NCI-H748 (cell line): ENCODE measurements around the gene SUCLG2.
"Not testable (repeated sequence)": the region's sequence is repeated elsewhere in the genome, so short reads cannot be mapped to it uniquely, and the experiment has no call there.

ENCODE experiments used
- DNase-seq: peaks from one replicate; lab custom pipeline; 2025; ENCODE audit not compliant: unreplicated experiment; lab: John Stamatoyannopoulos, UW

SUCLG2 gene

DNA sequence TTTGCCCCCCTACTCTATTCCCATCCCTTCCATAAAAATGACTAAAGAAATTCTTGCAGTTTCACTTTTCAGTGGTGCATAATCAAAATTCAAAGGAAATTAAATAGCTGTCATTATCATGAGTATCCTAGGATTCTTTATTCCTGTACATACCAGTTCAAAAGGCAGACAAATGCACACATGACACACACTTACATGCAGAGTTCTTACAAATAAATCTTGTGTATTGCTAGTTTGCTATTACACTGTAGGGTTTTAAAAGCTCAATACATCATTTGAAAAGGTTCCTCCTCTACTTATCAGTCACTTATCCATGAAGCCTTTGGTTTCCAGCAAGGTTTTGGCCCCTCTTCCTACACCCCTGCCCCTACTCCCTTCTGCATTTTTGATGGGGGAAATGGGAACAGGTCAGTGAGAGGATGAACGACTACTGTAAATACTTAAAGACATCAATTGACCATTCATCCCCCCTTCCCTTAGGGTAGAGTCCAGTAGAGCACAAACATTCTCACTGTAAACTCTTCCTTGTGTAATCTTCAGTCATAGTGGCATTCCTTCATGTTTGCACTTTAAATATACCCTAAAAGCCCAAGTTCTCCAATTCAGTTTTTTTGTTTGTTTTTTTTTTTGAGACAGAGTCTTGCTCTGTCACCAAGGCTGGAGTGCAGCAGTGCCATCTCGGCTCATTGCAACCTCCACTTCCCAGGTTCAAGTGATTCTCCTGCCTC is 92.6 kb downstream of the SUCLG2 start:
- DNase-seq, result no peak

DNA sequence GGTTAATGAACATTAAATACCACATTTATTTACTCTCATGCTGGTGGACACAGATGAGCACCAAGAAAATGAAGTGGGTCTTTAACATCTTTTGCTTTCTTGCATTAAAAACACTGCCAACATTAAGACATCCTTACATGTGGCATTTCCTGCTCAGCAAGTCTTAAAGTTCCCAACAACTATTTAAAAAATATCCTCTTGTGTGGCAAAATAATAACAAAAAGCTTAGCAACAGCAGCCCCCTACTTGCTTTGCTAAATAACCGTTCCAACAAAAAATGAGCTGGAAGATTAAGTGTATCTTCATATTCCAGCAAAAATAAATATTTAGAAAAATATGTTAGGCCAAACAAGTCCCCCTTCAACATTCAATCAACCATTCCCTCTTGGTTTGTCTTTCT is 93.1 kb downstream of the SUCLG2 start:
- DNase-seq, result no peak

DNA sequence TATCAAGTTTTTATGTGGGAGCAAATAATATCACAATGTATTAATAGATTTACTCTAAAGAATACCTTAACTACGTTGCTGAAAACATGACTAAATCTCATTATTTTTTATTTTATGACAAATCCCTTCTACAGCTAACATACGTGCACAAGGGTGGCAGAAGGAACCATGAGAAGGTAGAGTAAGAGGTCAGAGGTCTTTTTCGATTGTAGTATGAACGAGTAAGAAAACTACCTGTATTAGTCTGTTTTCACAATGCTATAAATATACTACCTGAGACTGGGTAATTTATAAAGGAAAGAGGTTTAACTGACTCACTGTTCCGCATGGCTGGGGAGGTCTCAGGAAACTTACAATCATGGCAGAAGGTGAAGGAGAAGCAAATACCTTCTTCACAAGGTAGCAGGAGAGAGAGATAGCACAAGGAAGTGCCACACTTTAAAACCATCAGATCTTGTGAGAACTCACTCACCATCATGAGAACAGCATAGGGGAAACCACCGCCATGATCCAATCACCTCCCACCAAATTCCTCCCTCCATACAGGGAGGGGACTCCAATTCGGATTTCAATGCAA is 95.3 kb downstream of the SUCLG2 start:
- DNase-seq, result no peak

DNA sequence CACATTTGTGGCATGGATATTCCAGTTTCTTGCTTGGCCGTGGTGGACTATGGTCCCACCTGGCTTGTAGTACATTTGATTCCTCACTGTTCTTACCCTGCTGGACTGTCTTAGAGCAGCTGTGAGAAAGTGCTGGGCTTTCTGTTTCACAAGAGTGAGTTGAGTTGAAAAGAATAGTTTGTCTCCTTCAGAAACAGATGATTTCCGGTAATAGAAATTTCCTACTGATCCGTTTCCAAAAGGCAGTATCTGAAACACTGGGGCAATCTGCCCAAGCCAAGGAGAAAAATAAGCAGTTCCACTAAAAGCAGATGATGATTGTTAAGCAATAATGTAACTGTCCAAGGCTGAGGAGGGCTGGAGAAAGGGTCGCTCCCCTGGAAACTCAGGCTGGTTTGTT is 96.0 kb downstream of the SUCLG2 start:
- DNase-seq, result no peak

DNA sequence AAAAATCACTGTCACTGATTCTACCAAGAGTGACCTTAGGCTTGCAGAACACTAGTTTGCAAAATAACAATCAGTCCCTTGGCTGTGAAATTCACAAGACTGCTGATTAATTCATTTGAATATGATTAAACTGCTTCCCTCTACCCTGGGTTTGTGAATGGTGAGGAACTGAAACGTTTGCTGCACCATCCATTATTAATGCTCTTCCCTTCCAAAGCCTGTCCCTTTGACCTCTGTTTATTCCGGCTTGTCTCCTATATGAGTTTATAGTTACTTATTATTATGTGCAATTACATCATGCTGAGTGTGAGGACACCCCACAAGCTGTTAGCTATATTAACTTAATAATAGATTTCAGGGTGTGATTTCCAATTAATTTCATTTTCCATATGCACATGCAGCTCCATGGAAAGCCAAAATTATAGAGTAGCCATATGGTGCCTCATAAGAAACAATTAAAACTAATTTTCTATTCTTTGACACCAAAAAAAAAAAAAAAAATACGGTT is 96.5 kb downstream of the SUCLG2 start:
- no peak for DNase-seq

DNA sequence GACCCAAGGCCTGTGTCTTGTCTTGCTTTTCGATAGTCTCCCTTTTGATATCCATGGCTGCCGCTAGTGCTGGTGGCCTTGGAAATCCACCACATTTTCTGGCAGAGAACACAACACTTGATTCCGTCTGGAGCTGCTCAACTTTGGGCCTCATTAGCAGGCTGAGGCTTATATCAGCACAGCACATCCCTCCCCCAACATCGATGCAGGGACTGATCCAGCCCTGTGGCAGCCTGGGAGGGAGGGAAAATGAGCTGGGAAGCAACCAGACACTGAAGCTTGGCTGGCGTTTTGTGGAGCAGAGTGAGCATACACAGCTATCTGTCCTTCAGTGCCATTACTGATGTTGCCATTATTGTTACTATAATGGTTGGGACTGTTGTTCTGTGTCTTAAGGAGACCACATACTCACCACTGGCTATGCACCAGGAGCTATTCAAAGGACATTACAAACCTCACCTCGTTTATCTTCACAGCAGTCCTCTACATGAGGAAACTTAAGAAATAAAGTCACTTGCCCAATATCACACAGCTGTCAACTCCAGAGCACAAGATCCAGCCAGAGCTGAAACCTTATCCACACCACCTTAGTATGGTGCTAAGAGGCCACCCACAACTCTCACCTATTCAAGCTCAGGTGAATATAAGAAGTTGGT is 102.9 kb downstream of the SUCLG2 start:
- no peak for DNase-seq

DNA sequence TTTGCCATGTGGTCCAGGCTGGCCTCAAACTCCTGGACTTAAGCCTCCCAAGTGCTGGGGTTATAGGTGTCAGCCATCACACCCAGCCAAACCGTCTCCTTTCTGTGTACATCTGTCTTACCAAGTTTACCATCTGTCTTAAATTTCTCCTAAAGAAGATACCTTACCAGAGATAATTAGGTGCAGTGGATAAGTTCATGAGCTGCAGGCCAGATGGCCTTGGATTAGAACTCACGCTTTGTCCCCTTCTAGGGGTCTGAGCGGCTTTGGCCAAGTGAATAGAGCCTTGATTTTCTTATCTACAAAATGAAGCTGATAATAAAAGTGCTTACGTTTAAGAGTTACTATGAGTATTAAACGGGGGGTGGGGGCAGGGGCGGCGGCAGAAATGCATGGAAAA is 103.9 kb downstream of the SUCLG2 start:
- no peak for DNase-seq

DNA sequence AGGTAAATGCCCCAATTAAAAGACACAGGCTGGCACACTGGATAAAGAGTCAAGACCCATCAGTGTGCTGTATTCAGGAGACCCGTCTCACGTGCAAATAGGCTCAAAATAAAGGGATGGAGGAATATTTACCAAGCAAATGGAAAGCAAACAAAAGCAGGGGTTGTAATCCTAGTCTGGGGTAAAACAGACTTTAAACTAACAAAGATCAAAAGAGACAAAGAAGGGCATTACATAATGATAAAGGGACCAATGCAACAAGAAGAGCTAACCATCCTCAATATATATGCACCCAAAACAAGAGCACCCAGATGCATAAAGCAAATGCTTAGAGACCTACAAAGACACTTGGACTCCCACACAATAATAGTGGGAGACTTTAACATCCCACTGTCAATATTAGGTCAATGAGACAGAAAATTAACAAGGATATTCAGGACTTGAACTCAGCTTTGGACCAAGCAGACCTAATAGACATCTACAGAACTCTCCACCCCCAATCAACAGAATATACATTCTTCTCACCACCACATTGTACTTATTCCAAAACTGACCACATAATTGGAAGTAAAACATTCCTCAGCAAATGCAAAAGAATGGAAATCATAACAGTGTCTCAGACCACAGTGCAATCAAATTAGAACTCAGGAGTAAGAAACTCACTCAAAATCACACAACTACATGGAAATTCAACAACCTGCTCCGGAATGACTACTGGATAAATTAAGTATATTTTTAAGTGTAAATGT is 111.7 kb downstream of the SUCLG2 start:
- not testable (repeated sequence) for DNase-seq

DNA sequence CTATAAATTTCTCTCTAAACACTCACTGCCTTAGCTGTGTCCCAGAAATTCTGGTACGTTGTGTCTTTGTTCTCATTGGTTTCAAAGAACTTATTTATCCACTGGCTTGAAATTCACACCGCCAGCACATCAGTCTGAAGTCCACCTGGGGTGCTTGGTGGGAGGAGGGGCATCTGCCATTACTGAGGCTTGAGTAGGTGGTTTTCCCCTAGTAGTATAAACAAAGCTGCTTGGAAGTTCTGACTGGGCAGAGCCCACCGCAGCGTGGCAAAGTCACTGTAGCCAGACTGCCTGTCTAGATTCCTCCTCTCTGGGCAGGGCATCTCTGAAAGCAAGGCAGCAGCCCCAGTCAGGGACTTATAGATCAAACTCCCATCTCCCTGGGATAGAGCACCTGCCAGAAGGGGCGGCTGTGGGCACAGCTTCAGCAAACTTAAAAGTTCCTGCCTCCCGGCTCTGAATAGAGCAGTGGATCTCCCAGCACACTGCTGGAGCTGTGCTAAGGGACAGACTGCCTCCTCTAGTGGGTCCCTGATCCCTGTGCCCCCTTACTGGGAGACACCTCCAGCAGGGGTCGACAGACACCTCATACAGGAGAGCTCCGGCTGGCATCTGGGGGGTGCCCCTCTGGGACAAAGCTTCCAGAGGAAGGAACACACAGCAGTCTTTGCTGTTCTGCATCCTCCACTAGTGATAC is 114.1 kb downstream of the SUCLG2 start:
- no peak for DNase-seq

DNA sequence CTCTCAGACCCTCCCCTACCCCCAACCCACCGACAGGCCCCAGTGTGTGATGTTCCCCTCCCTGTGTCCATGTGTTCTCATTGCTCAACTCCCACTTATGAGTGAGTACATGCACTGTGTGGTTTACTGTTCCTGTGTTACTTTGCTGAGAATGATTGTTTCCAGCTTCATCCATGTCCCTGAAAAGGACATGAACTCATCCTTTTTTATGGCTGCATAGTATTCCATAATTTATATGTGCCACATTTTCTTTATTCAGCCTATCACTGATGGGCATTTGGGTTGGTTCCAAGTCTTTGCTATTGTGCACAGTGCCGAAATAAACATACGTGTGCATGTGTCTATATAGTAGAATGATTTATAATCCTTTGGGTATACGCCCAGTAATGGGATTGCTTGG is 117.2 kb downstream of the SUCLG2 start:
- not testable (repeated sequence) for DNase-seq

DNA sequence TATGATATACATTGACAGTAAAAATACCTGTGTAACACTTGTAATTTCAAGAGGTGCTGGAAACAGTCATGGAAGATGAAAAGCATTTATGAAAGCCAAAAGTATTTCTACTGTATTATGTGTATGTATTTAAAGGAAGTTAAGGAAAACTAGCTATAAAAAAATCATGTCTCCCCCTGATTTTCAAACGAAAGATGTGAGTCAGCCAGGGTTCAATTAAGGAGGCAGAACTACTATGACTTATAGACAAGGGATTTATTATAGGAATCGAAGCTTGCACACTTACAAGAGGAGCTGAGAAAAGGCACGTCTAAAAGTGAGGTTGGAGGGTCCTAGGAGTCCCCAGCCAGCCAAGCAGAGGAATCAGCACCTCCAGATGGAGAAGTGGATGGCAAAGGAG is 119.4 kb downstream of the SUCLG2 start:
- DNase-seq, result no peak

DNA sequence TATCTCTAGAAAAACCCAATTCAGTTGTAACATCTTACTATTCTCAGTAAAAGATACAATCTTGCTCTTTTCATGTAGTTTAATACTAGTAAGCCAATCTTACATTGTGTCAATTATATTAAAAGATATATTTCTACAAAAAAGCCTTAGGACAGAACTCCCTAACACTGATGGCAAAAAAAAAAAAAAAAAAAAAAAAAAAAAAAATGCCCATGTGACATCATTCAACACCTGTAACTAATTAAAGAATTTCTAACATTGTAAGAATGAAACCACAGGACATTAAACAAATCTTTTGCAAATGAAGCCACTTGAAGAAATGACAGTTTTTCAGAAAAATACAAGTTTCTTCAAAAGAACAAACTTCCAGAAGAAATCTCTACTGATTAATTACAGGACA is 119.8 kb downstream of the SUCLG2 start:
- DNase-seq, result no peak

DNA sequence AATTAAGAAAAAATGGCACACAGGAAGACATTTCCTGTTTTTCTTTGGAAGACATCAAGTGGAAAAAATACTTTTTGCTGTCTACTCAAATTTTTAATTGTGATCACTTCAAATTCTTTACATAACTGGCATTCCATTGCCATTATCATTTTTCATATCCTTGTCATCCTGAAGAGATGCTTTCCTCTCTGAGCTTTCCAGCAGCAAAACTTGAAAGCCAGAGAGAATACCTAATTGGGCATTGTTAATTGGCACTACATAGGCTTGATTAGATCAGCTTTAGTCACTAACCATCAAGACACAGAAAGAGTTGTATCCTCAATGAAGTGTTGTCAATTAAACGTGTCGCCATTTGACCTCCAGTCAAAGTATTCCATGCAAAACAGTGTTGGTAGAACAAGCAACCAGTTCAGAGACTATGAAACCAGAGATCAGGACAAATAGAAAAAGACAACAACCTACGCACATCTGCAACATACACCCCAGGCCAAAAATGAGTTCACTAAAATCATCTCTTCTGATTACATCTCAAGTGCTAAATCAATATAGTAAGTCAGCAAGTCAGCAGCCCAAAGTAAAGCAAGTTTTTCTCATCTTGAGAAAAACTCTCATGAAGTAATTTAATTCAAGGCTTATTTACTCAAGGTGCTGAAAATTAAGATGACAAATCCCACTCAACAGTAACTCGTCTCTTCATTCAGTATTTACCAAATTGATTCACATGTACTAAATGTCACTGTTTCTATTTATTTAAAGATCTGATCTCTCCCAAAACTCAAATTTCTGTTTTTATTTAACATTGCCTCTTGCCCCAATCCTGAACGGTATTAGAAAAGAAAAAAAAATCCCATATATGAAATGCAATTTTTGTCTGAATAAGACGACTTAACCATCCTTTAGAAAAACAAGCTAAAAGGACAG is 123.0 kb downstream of the SUCLG2 start:
- DNase-seq, result no peak

DNA sequence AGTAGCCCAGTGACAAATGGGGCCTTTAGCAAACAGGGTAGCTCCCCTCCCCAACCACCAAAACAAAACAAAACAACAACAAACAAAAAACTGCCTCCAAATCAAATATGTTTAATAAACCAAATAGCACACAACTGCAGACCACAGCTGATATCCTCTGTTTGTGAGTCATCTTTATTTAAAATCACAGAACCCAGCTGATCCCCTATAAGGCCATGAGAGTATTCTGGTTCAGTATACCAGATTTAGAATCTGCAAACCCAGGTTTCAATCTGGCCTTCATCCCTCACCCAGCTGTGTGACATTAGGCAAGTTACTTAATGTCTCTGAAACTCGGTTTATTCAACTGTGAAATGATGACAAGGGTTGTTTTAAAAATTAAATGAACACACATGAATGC is 124.5 kb downstream of the SUCLG2 start:
- DNase-seq, result no peak

DNA sequence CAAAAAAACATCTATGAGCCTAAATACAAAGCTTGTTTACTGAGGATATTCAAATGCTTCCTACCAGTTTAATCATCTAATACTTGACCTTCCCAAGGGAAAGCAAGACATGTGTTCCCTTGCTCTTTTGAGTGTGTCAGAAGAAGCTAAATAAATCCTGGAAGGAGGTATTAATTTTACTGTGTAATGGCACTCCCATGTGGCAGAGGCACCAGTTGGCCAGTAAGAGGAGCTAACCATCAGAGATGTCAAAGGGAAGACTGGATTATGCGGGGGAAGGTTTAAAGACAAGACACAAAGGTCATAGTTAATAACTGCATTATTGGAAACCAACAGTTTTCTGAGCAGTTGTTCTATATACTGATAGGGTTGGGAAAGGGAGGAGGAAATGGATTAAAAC is 125.1 kb downstream of the SUCLG2 start:
- no peak for DNase-seq

DNA sequence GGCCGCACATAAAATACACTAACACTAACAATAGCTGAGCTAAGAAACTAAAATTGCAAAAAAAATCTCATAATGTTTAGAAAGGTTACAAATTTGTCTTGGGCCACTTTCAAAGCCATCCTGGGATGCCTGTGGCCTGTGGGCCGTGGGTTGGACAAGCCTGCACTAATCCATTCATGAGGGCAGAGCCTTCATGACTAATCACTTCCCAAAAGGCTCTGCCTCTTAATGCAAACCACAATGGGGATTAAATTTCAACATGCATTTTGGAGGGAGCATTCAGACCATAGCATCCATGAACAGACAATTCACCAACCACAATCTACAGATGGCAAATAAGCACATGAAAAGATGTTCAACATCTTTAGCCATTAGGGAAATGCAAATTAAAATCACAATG is 128.2 kb downstream of the SUCLG2 start:
- no peak for DNase-seq

DNA sequence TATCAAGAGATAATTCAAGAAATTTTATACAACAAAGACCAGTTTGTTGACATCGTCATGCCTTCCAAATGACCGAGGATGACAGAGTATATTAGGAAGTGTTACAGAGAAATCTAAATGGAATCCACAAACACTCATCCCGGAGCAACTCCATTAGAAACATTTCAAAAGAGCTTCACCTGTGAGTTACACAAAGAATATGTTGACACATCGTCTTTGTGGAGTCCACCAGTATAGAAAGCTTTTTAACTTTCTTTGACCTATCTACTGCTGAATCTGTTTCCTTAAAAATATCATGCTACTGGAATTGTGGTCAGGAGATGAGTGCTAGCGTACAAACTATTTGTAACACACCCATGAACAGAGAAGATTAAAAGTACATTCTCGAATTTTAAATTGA is 130.4 kb downstream of the SUCLG2 start:
- no peak for DNase-seq

DNA sequence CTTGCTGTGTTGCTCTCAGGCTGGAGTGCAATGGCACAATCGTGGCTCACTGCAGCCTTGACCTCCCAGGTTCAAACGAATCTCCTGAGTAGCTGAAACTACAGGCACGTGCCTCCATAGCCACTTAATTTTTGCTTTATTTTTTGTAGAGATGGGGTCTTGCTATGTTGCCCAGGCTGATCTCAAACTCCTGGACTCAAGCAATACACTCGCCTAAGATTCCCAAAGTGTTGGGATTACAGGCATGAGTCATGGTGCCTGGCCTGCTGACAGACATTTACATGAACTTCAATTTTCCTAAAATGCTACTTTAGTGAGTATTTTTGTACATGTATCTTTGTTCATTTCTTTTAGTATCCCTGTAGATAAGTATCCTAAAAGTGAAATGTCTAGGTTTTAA is 132.3 kb downstream of the SUCLG2 start:
- no peak for DNase-seq

DNA sequence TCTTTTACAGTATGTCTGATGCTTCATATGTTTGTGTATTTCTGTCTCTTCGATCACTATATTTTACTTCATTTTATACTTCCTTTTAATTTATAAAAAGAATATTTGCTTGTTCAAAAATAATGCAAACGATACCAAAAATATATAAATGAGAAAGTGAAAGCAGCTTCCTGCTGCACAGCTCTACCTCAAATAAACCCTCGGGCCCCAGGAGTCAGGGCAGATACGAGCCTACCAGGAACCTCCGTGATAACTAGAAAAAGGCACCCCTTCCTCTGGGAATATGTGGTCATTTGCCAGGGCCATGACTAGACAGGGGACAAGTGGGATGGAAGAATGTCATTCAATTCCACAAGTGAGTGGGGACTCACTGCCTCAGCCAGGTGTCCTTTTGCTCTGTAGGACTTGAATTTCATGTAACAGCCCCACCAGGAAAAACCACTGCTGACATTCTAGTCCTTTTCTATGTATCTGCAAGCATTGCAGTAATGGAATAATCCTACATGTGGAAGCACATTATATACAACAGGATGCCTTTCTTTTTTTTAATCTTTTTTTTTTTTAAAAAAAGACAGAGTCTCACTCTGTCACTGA is 133.3 kb downstream of the SUCLG2 start:
- DNase-seq, result no peak

DNA sequence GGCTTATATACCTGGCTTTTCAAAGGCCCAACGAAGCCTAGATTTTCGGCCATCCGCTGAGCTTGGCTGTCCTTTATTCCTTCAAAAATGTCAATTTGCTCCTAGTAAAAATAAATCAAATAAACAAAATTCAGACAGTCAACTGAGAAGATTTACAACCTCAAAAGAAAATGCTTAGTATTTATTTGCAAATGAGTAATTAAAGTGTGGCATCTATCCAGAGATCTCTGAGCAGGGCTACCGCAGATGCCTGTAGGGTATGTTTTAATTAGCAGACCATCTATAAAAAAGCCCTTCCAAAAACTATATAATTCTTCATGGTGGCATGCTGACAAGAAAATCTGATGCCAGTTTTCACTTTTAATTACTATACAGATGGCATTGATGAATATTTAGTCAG is 136.2 kb downstream of the SUCLG2 start:
- DNase-seq, result no peak
